ENCODE results near the gene ATAD3A.

Gene ATAD3A

DNA sequence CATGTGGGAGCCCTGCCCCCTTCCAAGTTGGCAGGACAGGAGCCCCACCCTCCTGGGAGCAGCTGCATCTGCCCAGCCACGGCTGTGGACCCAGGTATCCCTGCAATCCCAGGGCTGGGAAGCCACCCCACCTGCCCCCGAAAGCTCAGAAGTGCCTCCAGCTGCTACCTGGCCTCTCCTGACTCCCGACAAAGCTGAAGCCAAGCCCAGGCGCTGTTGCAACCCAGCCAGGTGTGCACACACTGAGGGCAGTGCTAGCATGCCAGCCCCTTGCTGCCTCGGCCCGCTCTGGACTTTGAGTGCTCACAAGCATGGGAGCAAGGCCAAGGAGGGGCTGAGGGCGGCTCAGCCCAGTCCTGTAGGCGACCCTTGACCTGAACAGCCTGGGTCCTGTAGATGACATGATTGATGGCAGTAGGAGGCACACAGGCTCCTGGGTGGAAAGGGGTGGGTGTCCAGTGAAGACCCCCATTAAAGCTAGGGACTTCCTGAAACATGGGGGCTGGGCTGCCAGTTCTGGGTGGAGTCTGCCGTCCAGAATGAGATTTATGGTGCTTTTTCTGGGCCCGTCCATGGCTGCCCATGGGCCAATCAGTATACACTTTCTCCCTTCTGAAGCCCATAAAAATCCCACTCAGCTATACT lies 65.5 kb downstream of the ATAD3A start:
- Histone ChIP-seq H4K20me1 (ENCODE audit: low read depth, low read length) (0 out of 2 replicates have a peak, but pooled peaks cover 4% of the 10 kb centered on the region), H3K9me2 (replicated peaks; ENCODE audit: insufficient read depth, low read length) (no peaks in the 10 kb centered on the region), H2AFZ (ENCODE audit: low read depth, low read length, severe bottlenecking) (no peak overlapping the region), H3K4me2 (ENCODE audit: low read depth, low read length, poor library complexity, severe bottlenecking) (no peak overlapping the region), H3K27ac (ENCODE audit: low read depth, low read length) (no peak overlapping the region), H3K4me3 (ENCODE audit: insufficient read depth, low read length, poor library complexity, severe bottlenecking) (no peak overlapping the region), H3K79me2 (ENCODE audit: insufficient read depth, low read length) (peaks cover 20% of the 10 kb centered on the region), H3F3A (ENCODE audit: insufficient read depth) (no peaks in the 10 kb centered on the region), H3K9me3 (ENCODE audit: insufficient read depth, low read length) (no peaks in the 10 kb centered on the region), H3K9ac (ENCODE audit: low read length) (no peak overlapping the region), H3K27me3 (ENCODE audit: low read length) (no peaks in the 10 kb centered on the region), H3K36me3 (ENCODE audit: low read length) (no peaks in the 10 kb centered on the region)
- TF ChIP-seq, protein P1, sequence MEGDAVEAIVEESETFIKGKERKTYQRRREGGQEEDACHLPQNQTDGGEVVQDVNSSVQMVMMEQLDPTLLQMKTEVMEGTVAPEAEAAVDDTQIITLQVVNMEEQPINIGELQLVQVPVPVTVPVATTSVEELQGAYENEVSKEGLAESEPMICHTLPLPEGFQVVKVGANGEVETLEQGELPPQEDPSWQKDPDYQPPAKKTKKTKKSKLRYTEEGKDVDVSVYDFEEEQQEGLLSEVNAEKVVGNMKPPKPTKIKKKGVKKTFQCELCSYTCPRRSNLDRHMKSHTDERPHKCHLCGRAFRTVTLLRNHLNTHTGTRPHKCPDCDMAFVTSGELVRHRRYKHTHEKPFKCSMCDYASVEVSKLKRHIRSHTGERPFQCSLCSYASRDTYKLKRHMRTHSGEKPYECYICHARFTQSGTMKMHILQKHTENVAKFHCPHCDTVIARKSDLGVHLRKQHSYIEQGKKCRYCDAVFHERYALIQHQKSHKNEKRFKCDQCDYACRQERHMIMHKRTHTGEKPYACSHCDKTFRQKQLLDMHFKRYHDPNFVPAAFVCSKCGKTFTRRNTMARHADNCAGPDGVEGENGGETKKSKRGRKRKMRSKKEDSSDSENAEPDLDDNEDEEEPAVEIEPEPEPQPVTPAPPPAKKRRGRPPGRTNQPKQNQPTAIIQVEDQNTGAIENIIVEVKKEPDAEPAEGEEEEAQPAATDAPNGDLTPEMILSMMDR (IDR thresholded peaks at IDR 0.05; ENCODE audit: insufficient read depth, low read length, poor library complexity, severe bottlenecking) = no peak
- no peak for TF ChIP-seq EZH2phosphoT487 (conservative IDR thresholded peaks at IDR 0.05; ENCODE audit: low read length)

DNA sequence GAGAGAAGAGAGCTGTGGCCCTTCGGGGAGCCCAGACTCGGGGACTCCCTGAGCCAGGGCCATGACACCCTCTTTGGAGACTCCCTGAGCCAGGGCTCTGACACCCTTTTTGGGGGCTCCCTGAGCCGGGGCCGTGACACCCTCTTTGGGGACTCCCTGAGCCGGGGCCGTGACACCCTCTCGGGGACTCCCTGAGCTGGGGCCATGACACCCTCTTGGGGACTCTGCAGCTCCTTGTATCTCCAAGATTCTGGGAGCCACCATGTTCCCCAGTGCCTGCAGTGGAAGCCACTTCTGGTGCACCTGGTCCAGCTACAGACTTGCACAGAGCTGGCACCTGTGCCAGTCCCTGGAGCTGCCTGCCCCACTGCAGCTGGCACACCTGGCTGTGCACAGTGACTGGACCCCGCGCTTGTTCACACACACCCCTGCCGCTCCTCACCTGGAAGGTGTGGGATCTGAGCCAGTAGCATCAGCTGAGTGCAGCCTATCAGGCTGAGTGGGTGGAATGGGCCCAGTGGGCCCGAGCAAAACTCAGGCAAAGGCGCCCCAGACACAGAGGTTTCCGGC lies 66.5 kb downstream of the ATAD3A start:
- Histone ChIP-seq H3K79me2 (ENCODE audit: insufficient read depth, low read length) (peaks cover 10% of the 10 kb centered on the region), H3K4me2 (ENCODE audit: low read depth, low read length, poor library complexity, severe bottlenecking) (no peak overlapping the region), H3K27ac (ENCODE audit: low read depth, low read length) (no peak overlapping the region), H3K4me3 (ENCODE audit: insufficient read depth, low read length, poor library complexity, severe bottlenecking) (no peak overlapping the region), H3K9me2 (replicated peaks; ENCODE audit: insufficient read depth, low read length) (no peaks in the 10 kb centered on the region), H4K20me1 (ENCODE audit: low read depth, low read length) (0 out of 2 replicates have a peak, but pooled peaks cover 3% of the 10 kb centered on the region), H2AFZ (ENCODE audit: low read depth, low read length, severe bottlenecking) (no peak overlapping the region), H3F3A (ENCODE audit: insufficient read depth) (no peaks in the 10 kb centered on the region), H3K36me3 (ENCODE audit: low read length) (no peaks in the 10 kb centered on the region), H3K27me3 (ENCODE audit: low read length) (no peaks in the 10 kb centered on the region), H3K9ac (ENCODE audit: low read length) (no peak overlapping the region), H3K9me3 (ENCODE audit: insufficient read depth, low read length) (no peaks in the 10 kb centered on the region)
- TF ChIP-seq, protein P1 (IDR thresholded peaks at IDR 0.05; ENCODE audit: insufficient read depth, low read length, poor library complexity, severe bottlenecking) = no peak
- TF ChIP-seq EZH2phosphoT487 (conservative IDR thresholded peaks at IDR 0.05; ENCODE audit: low read length) = no peak

DNA sequence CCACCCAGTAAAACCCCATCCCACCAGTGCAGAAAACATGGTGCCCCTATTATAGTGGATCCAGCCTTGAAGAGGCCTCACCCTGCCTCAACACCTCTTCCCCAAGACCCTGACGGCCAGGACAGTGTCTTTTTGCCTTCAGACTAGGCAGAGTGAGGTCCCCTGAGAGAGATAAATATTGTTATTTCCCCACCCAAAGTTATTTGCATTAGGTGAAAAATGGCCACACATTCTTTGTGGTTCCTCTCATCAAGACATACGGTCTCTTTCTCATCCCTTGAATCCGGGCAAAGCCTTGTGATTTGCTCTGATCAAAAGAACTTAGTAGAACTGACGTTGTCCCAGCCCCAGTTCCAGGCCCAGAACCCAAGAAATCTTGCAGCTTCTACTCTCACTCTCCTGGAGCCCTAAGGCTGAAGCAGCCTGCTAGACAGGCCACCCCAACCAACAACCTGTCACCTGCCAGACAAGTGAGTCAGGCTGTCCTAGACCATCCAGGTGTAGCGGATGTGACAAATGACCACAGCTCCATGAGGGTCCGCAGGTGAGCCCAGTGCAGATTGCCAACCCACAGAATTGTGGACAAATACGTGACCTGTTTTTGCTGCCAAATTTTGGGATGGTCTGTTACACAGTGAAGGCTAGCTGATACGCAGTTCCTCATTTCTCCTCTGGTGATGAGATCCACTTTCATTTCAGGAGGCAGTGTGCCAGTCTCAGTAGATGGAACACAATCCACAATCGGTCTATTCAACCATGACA lies 70.8 kb downstream of the ATAD3A start:
- no peak overlapping the region for H3K27ac ChIP-seq (ENCODE audit: low read depth, low read length)
- H3K4me3 ChIP-seq (ENCODE audit: insufficient read depth, low read length, poor library complexity, severe bottlenecking) = no peak overlapping the region
- H4K20me1 ChIP-seq (ENCODE audit: low read depth, low read length) = no peaks in the 10 kb centered on the region
- H3K36me3 ChIP-seq (ENCODE audit: low read length) = no peaks in the 10 kb centered on the region
- H3K4me2 ChIP-seq (ENCODE audit: low read depth, low read length, poor library complexity, severe bottlenecking) = no peak overlapping the region
- TF ChIP-seq, protein P1 (IDR thresholded peaks at IDR 0.05; ENCODE audit: insufficient read depth, low read length, poor library complexity, severe bottlenecking) = no peak
- TF ChIP-seq EZH2phosphoT487 (conservative IDR thresholded peaks at IDR 0.05; ENCODE audit: low read length) = no peak
- no peaks in the 10 kb centered on the region for H3K9me2 ChIP-seq (replicated peaks; ENCODE audit: insufficient read depth, low read length)
- H3F3A ChIP-seq (ENCODE audit: insufficient read depth) = no peaks in the 10 kb centered on the region
- H3K27me3 ChIP-seq (ENCODE audit: low read length) = no peaks in the 10 kb centered on the region
- no peak overlapping the region for H2AFZ ChIP-seq (ENCODE audit: low read depth, low read length, severe bottlenecking)
- no peaks in the 10 kb centered on the region for H3K9me3 ChIP-seq (ENCODE audit: insufficient read depth, low read length)
- no peaks in the 10 kb centered on the region for H3K79me2 ChIP-seq (ENCODE audit: insufficient read depth, low read length)
- H3K9ac ChIP-seq (ENCODE audit: low read length) = no peak overlapping the region

All from SU-DHL-6 (cell line).